ENCODE data around the gene IRAK3. TPM values are rescaled to one million over a fixed set of nuclear protein-coding genes. Genes with fewer than 3 reads are reported as not detected.

IRAK3 gene
- total and polyA plus RNA-seq, 2 donors (not counting 3 experiments of a cell fraction or from before 2014, with no cell fraction given) = 2.3 to 8.5 TPM

- no peak overlapping the region for H3K4me2 ChIP-seq (ENCODE audit: insufficient read depth, low read length)
- no peaks in the 10 kb centered on the region for H3K36me3 ChIP-seq (ENCODE audit: control insufficient read depth in 2 of 2, extremely low read depth in 1 of 2, insufficient read depth in 2 of 2, low read length in 2 of 2)
- H3K9ac ChIP-seq (replicated peaks; ENCODE audit: extremely low read depth, insufficient read depth, low read length) = no peak overlapping the region
- POLR2A ChIA-PET = no interaction called here
- H3K27me3 ChIP-seq (ENCODE audit: control insufficient read depth in 2 of 2, insufficient read depth in 2 of 2, low read length in 2 of 2) = no peaks in the 10 kb centered on the region
- no peaks in the 10 kb centered on the region for H3K9me3 ChIP-seq (replicated peaks; ENCODE audit: control insufficient read depth, insufficient read depth, low read length)
- FAIRE-seq (no peak), DNase-seq (ENCODE audit: low read depth, low spot score) (no peak)
- intact Hi-C loops (cut with micrococcal nuclease) (loop anchor here (5.0 kb wide), 1 partner anchor 105 kb away; the partner anchor contains the start of gene HELB), dilution Hi-C loops (cut with MboI; ENCODE audit: extremely low pct_ligation_motif_present, low sequenced_read_pairs) (no loop called here)
- TF ChIP-seq POLR2A (IDR thresholded peaks at IDR 0.05; ENCODE audit: low read depth, low read length) (no peak), JUN (IDR thresholded peaks at IDR 0.05; ENCODE audit: borderline replicate concordance, insufficient read depth, insufficient read length, low read depth) (no peak), FOS (IDR thresholded peaks at IDR 0.05; ENCODE audit: borderline replicate concordance, insufficient read depth, low read length) (no peak), POLR2AphosphoS5 (IDR thresholded peaks at IDR 0.05; ENCODE audit: insufficient read depth, low read depth, low read length) (no peak), GATA2 (IDR thresholded peaks at IDR 0.05; ENCODE audit: insufficient read depth, insufficient read length, low read depth, low read length) (no peak), EZH2 (IDR thresholded peaks at IDR 0.05; ENCODE audit: borderline replicate concordance, low read depth, low read length, severe bottlenecking) (no peak), MYC (IDR thresholded peaks at IDR 0.05; ENCODE audit: low read depth, low read length) (no peak), CTCF (IDR thresholded peaks at IDR 0.05; ENCODE audit: extremely low read depth in 1 of 2, insufficient read depth in 1 of 2, low read depth in 1 of 2, low read length in 2 of 2) (no peak)
- TF ChIP-seq, protein P1, sequence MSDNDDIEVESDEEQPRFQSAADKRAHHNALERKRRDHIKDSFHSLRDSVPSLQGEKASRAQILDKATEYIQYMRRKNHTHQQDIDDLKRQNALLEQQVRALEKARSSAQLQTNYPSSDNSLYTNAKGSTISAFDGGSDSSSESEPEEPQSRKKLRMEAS (IDR thresholded peaks at IDR 0.05; ENCODE audit: insufficient read depth, insufficient read length) = no peak
- H3K79me2 ChIP-seq (ENCODE audit: control insufficient read depth, insufficient read depth, low read length) = no peaks in the 10 kb centered on the region
- H3K27ac ChIP-seq (ENCODE audit: insufficient read depth, low read depth, low read length) = no peak overlapping the region
- no peak overlapping the region for H3K4me3 ChIP-seq (replicated peaks in 1 of 3; ENCODE audit: insufficient read depth in 1 of 3, low read depth in 1 of 3, low read length in 3 of 3)
- CTCF ChIA-PET = interaction anchor here (0.9 to 2.1 kb wide), 6 partner anchors 11 to 52 kb away, joined by 3 to 11 read pairs (median 6); partner anchors contain the start of gene TMBIM4
- H3K9me1 ChIP-seq (replicated peaks; ENCODE audit: control insufficient read depth, extremely low read depth, insufficient read depth, low read length) = no peaks in the 10 kb centered on the region
- H3K4me1 ChIP-seq (ENCODE audit: control insufficient read depth, extremely low read depth, insufficient read depth, low read length) = peaks cover 19% of the 10 kb centered on the region
- H2AFZ ChIP-seq (ENCODE audit: low read depth, low read length) = no peak overlapping the region
- BruUV-seq (replicated peaks) = no TSS peak
- H4K20me1 ChIP-seq (replicated peaks; ENCODE audit: control insufficient read depth, extremely low read depth, insufficient read depth, low read length) = no peaks in the 10 kb centered on the region
Measured at GRCh38 chr12:66196806-66197205, 7.8 kb downstream of the IRAK3 start.

Data from endothelial cell of umbilical vein (primary cell).